VCaP (cell line): ENCODE measurements around the gene SLIT1.
A peak's percentile ranks its signal among the peaks of the same experiment; 100 is the strongest.

Source experiments
- H3K27ac ChIP-seq: fragments of 450-650 bp; 2 replicates; pipeline ENCODE4 v1.5.1; 2017
- CTCF ChIP-seq: fragments of 450-650 bp; conservative IDR thresholded peaks from 2 replicates; pipeline ENCODE4 v1.5.1; 2017; ENCODE audit warnings: mild to moderate bottlenecking, moderate library complexity

The SLIT1 gene

DNA sequence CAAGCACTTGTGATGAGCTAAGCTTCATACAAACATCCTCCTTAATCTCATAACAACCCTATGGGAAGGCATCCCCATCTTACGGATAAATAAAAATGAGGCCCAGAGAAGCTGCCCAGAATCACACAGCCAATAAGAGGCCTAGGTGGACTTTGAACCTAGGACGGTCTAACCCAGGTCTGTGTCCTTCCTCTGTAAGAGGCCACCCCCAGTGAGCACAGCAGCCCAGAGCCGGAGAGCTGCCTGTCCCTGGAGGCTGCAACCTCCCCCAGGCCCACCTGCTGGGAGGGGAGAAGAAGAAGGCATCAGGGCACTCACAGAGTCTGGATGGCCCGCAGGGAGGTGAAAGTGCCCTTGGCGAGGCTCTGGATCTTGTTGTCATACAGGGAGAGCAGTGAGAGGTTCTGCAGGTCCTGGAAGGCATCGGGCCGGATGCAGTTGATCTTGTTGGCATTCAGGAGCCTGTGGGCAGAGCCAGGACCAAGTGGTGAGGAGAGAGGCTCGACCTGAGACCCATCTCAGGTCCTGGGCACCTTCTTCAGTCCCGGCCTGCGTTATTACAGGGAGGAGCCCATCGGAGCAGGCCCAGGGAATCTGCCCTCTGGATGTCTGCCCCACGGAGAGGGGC, 129.6 kb downstream of the SLIT1 start:
- no peak overlapping the region for H3K27ac ChIP-seq
- TF ChIP-seq CTCF: no peak

DNA sequence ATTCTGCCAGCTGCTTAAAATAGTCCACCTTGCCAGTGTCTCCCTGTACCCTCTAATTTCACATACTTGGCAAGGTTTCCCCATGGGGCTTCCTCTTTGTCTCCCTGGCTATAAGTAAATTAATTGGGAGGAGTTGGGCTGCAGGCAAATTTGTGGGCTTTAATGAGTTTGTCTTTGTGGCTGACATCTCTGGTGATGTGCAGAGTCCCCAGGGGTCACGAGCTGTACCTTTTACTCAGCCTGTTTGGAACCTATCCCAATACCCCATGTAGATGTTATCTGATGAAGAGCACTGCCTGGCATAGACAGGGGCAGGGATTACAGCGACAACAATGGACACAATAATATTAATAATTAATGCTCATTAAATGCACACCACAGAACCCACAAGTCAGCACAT, 132.5 kb downstream of the SLIT1 start:
- no peak for TF ChIP-seq CTCF
- peak overlapping the region; percentile 71 for H3K27ac ChIP-seq

GRCh38 chr10:97050956-97051496, 134.7 kb downstream of the SLIT1 start:
- TF ChIP-seq CTCF: no peak
- H3K27ac ChIP-seq: peak overlapping the region; percentile 37

- TF ChIP-seq CTCF: no peak
- peak overlapping the region; percentile 37 for H3K27ac ChIP-seq
Measured at GRCh38 chr10:97050205-97050745, 135.5 kb downstream of the SLIT1 start.

DNA sequence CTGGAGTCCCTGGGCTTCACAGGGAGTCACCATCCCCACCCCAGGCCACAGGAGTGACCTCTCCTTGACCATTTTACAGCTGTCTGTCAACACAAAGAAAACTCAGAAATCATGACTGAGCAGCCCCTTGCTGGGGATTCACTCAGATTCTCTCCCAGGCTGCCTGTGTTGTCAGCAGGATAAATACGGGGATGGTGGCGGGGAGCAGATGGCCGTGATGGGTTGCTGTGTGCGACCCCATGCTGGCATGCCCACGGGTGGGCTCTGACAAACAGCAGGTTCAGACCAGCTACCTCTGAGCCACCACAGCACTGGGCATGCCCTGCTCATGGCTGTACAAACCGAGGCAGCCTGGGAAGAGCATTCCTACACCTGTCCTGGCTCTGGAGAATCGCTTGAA, 136.1 kb downstream of the SLIT1 start:
- H3K27ac ChIP-seq: peak overlapping the region; percentile 37; the same call in 1 of the 2 replicates
- TF ChIP-seq CTCF: no peak

DNA sequence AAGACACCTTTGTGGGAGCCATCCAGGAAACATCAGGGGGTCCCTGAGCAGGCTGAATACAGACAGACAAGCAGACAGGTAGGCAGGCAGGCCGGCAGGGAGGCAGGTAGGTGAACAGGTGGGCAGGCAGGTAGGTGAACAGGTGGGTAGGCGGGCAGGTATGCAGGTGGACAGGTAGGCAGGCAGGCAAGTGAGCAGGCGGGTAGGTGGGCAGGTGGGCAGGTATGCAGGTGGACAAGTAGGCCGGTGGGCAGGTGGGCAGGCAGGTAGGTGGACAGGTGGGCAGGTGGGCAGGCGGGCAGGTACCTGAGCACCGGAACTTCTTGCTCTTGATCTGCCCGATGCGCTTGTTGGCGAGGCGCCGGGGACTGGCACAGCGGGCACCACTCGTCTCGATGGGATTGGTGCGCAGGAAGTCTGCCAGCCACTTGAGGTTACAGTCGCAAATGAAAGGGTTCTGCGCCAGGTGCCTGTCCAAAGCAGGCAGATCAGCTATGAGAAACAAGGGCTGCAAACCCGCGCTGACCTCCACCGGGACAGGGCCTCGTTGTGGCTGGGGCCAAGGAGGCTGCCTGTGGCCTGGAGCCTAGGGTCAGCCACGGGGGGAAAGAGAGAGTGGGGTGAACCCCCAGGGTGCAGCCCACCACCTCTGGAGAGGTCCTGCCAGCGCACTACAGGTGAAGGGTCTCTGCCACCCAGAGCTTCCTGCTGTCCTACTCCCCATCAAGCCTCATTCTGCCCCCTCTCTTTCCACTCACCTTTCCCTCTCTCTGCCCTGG, 136.9 kb downstream of the SLIT1 start:
- H3K27ac ChIP-seq: no peak overlapping the region

More for the DNA sequence above, 136.9 kb downstream of the SLIT1 start:
- TF ChIP-seq CTCF: no peak
